GM23338 (cell line): Measurements from ENCODE around the gene SPIRE1.

Experiments used
- CREB1 ChIP-seq: fragments of 250-450 bp; sonication (Bioruptor Pico); IDR thresholded peaks from 2 replicates; pipeline ENCODE4 v1.5.0; 2020; ENCODE audit warnings: low read depth, mild to moderate bottlenecking, moderate library complexity
- ETS1 ChIP-seq: IDR thresholded peaks from 2 replicates; pipeline ENCODE4 v1.6.1; 2016; ENCODE audit warnings: antibody characterized with exemption
- EZH2 ChIP-seq: fragments of 200-600 bp; sonication (generic); IDR thresholded peaks from one replicate; pipeline ENCODE4 v1.8.0; 2017; ENCODE audit warnings: antibody characterized with exemption, mild to moderate bottlenecking, low read depth; ENCODE audit not compliant: unreplicated experiment
- EZH2phosphoT487 ChIP-seq: fragments of 200-600 bp; sonication (generic); IDR thresholded peaks from one replicate; pipeline ENCODE4 v1.8.1; 2018; ENCODE audit warnings: antibody characterized with exemption; ENCODE audit not compliant: unreplicated experiment
- JUNB ChIP-seq: IDR thresholded peaks from one replicate; pipeline ENCODE4 v1.6.1; 2016; ENCODE audit warnings: antibody characterized with exemption; ENCODE audit not compliant: unreplicated experiment
- NANOG ChIP-seq: IDR thresholded peaks from 2 replicates; pipeline ENCODE4 v1.6.1; 2016; ENCODE audit warnings: antibody characterized with exemption, borderline replicate concordance
- POLR2AphosphoS5 ChIP-seq: IDR thresholded peaks from 2 replicates; pipeline ENCODE4 v1.6.1; 2016; ENCODE audit warnings: antibody characterized with exemption, low read depth
- REST ChIP-seq: IDR thresholded peaks from one replicate; pipeline ENCODE4 v1.6.1; 2018; ENCODE audit warnings: antibody characterized with exemption; ENCODE audit not compliant: unreplicated experiment
- STAT1 ChIP-seq: IDR thresholded peaks from one replicate; pipeline ENCODE4 v1.6.1; 2016; ENCODE audit warnings: antibody characterized with exemption; ENCODE audit not compliant: unreplicated experiment
- ZNF114 ChIP-seq: fragments of 250-450 bp; sonication (Bioruptor Pico); IDR thresholded peaks from 2 replicates; pipeline ENCODE4 v1.5.0; 2020; ENCODE audit warnings: mild to moderate bottlenecking, moderate library complexity
- ZNF331 ChIP-seq: fragments of 250-450 bp; sonication (Bioruptor Pico); IDR thresholded peaks from 2 replicates; pipeline ENCODE4 v1.5.0; 2020; ENCODE audit warnings: low read depth, mild to moderate bottlenecking, moderate library complexity
- ZNF462 ChIP-seq: fragments of 250-450 bp; sonication (Bioruptor Pico); IDR thresholded peaks from 2 replicates; pipeline ENCODE4 v1.5.0; 2020; ENCODE audit warnings: mild to moderate bottlenecking, moderate library complexity
- TF ChIP-seq, protein P1 (sequence below), 2 experiments: fragments of 200-600 bp in 1 of 2; sonication (generic) in 1 of 2; conservative IDR thresholded peaks; 2 replicates each; pipeline versions ENCODE4 v1.5.1 to v1.6.1; 2016 to 2017; ENCODE audit warnings: antibody characterized with exemption in 2 of 2, low read depth in 2 of 2, mild to moderate bottlenecking in 2 of 2, moderate library complexity in 1 of 2

DNA sequence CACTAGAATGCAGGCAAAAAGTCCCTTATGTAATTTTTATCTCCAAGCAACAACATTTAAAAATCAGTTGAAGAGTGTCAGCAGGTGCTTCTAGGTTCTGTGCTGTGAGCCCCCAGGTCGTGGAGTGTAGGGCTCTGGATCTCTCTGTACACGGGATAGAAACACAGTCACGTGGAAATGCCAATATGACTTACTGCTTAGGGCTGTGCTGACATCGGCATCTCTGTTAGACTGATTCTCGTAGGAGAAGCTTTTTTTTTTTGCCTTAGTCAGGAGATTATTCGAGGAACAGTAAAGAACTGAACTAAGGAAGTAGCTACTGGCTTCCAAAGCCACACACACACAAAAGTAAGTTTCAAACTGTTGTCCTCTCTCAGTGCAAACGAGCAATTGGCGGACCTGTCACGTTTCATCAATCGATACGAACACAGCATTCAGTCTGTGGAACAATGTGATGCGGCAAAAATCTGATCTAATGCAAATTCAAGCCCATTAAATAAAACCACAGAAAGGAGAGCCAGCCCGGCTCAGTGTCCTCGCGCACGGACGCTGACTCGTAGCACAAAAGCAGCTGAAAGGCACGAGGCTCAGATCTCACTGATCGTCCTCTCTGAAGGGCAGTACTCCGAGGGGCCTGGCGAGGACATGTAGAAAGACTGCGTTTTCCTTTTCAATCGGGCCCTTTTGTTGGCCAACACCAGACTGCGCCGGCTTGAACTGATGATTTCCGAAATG, 208.7 kb downstream of the SPIRE1 start:
- TF ChIP-seq EZH2 (no peak), POLR2AphosphoS5 (no peak), EZH2phosphoT487 (no peak), CREB1 (no peak), REST (no peak), ZNF462 (no peak), ZNF114 (no peak), ETS1 (no peak), STAT1 (no peak), JUNB (no peak), ZNF331 (CRISPR knock-in tag) (no peak), NANOG (no peak)
- TF ChIP-seq, protein P1, sequence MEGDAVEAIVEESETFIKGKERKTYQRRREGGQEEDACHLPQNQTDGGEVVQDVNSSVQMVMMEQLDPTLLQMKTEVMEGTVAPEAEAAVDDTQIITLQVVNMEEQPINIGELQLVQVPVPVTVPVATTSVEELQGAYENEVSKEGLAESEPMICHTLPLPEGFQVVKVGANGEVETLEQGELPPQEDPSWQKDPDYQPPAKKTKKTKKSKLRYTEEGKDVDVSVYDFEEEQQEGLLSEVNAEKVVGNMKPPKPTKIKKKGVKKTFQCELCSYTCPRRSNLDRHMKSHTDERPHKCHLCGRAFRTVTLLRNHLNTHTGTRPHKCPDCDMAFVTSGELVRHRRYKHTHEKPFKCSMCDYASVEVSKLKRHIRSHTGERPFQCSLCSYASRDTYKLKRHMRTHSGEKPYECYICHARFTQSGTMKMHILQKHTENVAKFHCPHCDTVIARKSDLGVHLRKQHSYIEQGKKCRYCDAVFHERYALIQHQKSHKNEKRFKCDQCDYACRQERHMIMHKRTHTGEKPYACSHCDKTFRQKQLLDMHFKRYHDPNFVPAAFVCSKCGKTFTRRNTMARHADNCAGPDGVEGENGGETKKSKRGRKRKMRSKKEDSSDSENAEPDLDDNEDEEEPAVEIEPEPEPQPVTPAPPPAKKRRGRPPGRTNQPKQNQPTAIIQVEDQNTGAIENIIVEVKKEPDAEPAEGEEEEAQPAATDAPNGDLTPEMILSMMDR (conservative IDR thresholded peaks at IDR 0.05; ENCODE audit: low read depth in 2 of 2): no peak
